ENCODE measurements around the gene DEPDC1B. TPM values are rescaled to one million over a fixed set of nuclear protein-coding genes. Genes with fewer than 3 reads are reported as not detected.

Gene DEPDC1B
- total RNA-seq, 1 experiment from 2014 or later, result 34.9 TPM

DNA sequence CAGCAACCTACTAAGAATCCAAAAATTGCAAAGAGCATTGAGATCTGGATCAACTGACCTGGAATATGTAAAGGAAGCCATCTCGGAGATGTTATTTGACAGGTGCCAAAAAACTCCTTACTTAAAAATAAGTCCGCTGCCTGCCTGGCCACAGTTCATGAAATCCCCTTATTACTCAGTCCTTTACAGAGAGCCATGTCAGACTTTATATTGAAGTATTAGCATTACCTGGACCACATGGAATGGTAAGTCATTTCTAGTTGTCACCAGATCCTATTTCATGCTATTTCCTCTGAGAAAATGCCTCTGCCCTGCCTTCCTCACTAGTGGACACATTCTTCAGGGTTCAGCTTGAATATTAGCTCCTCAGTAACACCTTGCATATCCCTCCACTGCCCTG is 115.7 kb downstream of the DEPDC1B start:
- Histone ChIP-seq H3K27ac (ENCODE audit: low read depth, low read length, poor library complexity, severe bottlenecking) (no peak overlapping the region), H3K4me3 (ENCODE audit: low read depth, low read length, poor library complexity, severe bottlenecking) (no peak overlapping the region), H3K9me3 (ENCODE audit: low read depth, low read length, poor library complexity, severe bottlenecking) (no peaks in the 10 kb centered on the region), H3K36me3 (ENCODE audit: insufficient read depth, low read length, poor library complexity, severe bottlenecking) (no peaks in the 10 kb centered on the region), H3K4me1 (ENCODE audit: insufficient read depth, low read length, poor library complexity, severe bottlenecking) (no peaks in the 10 kb centered on the region), H3K27me3 (replicated peaks; ENCODE audit: insufficient read depth, low read depth, low read length, poor library complexity) (no peaks in the 10 kb centered on the region)
- no TSS peak for BruUV-seq (replicated peaks)
- ChIA-PET POLR2A (ENCODE audit: low non-redundant PET) (no interaction called here), CTCF (no interaction called here)
- no peak for DNase-seq (ENCODE audit: low spot score)
- intact Hi-C loops (cut with micrococcal nuclease; ENCODE audit: unreplicated experiment), result no loop called here
- TF ChIP-seq, protein P1, sequence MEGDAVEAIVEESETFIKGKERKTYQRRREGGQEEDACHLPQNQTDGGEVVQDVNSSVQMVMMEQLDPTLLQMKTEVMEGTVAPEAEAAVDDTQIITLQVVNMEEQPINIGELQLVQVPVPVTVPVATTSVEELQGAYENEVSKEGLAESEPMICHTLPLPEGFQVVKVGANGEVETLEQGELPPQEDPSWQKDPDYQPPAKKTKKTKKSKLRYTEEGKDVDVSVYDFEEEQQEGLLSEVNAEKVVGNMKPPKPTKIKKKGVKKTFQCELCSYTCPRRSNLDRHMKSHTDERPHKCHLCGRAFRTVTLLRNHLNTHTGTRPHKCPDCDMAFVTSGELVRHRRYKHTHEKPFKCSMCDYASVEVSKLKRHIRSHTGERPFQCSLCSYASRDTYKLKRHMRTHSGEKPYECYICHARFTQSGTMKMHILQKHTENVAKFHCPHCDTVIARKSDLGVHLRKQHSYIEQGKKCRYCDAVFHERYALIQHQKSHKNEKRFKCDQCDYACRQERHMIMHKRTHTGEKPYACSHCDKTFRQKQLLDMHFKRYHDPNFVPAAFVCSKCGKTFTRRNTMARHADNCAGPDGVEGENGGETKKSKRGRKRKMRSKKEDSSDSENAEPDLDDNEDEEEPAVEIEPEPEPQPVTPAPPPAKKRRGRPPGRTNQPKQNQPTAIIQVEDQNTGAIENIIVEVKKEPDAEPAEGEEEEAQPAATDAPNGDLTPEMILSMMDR (conservative IDR thresholded peaks at IDR 0.05; ENCODE audit: low read depth, low read length), result no peak
- no peak for TF ChIP-seq EZH2 (IDR thresholded peaks at IDR 0.05; ENCODE audit: borderline replicate concordance, low read depth, low read length, poor library complexity, severe bottlenecking)

DNA sequence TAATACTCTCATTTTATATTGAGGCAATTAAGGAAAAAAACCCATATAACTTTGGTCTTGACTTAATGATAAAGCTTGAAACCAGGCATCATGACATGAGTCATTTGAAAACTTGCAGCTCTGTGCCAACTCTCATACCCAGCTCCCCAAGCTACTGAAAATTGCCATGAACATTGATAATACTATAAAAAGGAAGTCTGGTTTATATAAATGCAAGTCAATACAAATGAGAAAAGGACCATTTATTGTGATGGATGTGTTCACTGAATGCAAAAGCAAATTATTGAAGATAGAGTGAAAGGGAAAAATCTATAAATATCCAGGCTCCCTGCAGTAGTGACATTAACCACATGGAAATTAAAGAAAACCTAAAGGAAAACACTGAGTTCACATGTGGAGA is 116.3 kb downstream of the DEPDC1B start:
- Histone ChIP-seq H3K4me1 (ENCODE audit: insufficient read depth, low read length, poor library complexity, severe bottlenecking) (no peaks in the 10 kb centered on the region), H3K36me3 (ENCODE audit: insufficient read depth, low read length, poor library complexity, severe bottlenecking) (no peaks in the 10 kb centered on the region), H3K27me3 (replicated peaks; ENCODE audit: insufficient read depth, low read depth, low read length, poor library complexity) (no peaks in the 10 kb centered on the region), H3K27ac (ENCODE audit: low read depth, low read length, poor library complexity, severe bottlenecking) (no peak overlapping the region), H3K4me3 (ENCODE audit: low read depth, low read length, poor library complexity, severe bottlenecking) (no peak overlapping the region), H3K9me3 (ENCODE audit: low read depth, low read length, poor library complexity, severe bottlenecking) (no peaks in the 10 kb centered on the region)
- TF ChIP-seq, protein P1 (conservative IDR thresholded peaks at IDR 0.05; ENCODE audit: low read depth, low read length), result no peak
- TF ChIP-seq EZH2 (IDR thresholded peaks at IDR 0.05; ENCODE audit: borderline replicate concordance, low read depth, low read length, poor library complexity, severe bottlenecking), result no peak
- POLR2A ChIA-PET (ENCODE audit: low non-redundant PET), result no interaction called here
- BruUV-seq (replicated peaks), result no TSS peak
- no peak for DNase-seq (ENCODE audit: low spot score)
- intact Hi-C loops (cut with micrococcal nuclease; ENCODE audit: unreplicated experiment), result no loop called here
- CTCF ChIA-PET, result no interaction called here

DNA sequence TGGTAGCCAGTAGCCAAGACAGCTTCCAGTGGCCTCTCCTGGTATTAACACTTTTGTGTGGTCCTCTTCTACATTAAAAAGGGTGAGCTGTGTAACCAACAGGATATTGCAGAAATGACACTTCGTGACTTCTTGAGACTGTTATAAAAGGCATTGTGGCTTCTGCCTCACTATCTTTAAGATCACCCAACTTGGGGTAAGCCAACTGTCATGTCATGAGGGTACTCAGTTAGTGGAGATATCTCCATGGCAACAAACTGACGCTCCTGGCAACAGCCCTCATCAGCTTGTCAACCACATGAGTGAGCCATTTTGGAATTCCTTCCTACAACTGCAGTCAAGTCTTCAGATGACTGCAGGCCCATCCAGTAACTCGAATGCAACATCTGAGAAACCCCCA is 121.7 kb downstream of the DEPDC1B start:
- intact Hi-C loops (cut with micrococcal nuclease; ENCODE audit: unreplicated experiment), result no loop called here
- TF ChIP-seq EZH2 (IDR thresholded peaks at IDR 0.05; ENCODE audit: borderline replicate concordance, low read depth, low read length, poor library complexity, severe bottlenecking), result no peak
- H3K27ac ChIP-seq (ENCODE audit: low read depth, low read length, poor library complexity, severe bottlenecking), result no peak overlapping the region
- no peaks in the 10 kb centered on the region for H3K27me3 ChIP-seq (replicated peaks; ENCODE audit: insufficient read depth, low read depth, low read length, poor library complexity)
- H3K4me1 ChIP-seq (ENCODE audit: insufficient read depth, low read length, poor library complexity, severe bottlenecking), result no peaks in the 10 kb centered on the region
- POLR2A ChIA-PET (ENCODE audit: low non-redundant PET), result no interaction called here
- no peak overlapping the region for H3K4me3 ChIP-seq (ENCODE audit: low read depth, low read length, poor library complexity, severe bottlenecking)
- CTCF ChIA-PET, result no interaction called here
- BruUV-seq (replicated peaks), result no TSS peak
- H3K36me3 ChIP-seq (ENCODE audit: insufficient read depth, low read length, poor library complexity, severe bottlenecking), result no peaks in the 10 kb centered on the region
- no peak for DNase-seq (ENCODE audit: low spot score)
- H3K9me3 ChIP-seq (ENCODE audit: low read depth, low read length, poor library complexity, severe bottlenecking), result peaks cover 6% of the 10 kb centered on the region

DNA sequence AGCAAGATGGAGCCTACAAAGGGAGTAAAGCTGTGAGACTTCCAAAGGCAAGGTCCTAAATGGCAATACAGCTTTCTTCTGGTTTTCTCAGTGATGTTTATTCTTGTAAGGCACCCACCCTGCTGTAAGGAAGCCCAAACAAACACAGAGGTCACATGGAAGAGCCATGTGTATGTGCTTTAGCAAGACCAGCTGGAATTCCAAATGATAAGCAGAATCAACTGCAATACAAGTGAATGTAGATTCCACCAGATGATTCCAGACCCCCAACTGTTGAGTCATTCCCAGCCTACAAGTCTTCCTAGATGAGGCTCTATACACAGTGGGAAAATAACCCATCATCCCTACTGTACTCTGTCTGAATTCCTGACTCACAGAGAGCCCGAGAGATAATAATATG is 122.8 kb downstream of the DEPDC1B start:
- Histone ChIP-seq H3K4me1 (ENCODE audit: insufficient read depth, low read length, poor library complexity, severe bottlenecking) (no peaks in the 10 kb centered on the region), H3K27ac (ENCODE audit: low read depth, low read length, poor library complexity, severe bottlenecking) (no peak overlapping the region), H3K27me3 (replicated peaks; ENCODE audit: insufficient read depth, low read depth, low read length, poor library complexity) (no peaks in the 10 kb centered on the region), H3K4me3 (ENCODE audit: low read depth, low read length, poor library complexity, severe bottlenecking) (no peak overlapping the region), H3K9me3 (ENCODE audit: low read depth, low read length, poor library complexity, severe bottlenecking) (peaks cover 6% of the 10 kb centered on the region), H3K36me3 (ENCODE audit: insufficient read depth, low read length, poor library complexity, severe bottlenecking) (no peaks in the 10 kb centered on the region)
- TF ChIP-seq, protein P1 (conservative IDR thresholded peaks at IDR 0.05; ENCODE audit: low read depth, low read length), result no peak
- TF ChIP-seq EZH2 (IDR thresholded peaks at IDR 0.05; ENCODE audit: borderline replicate concordance, low read depth, low read length, poor library complexity, severe bottlenecking), result no peak
- no peak for DNase-seq (ENCODE audit: low spot score)
- BruUV-seq (replicated peaks), result no TSS peak
- ChIA-PET CTCF (no interaction called here), POLR2A (ENCODE audit: low non-redundant PET) (no interaction called here)
- intact Hi-C loops (cut with micrococcal nuclease; ENCODE audit: unreplicated experiment), result no loop called here
